NCI-H774 (cell line): ENCODE results near the gene DARS1.
A peak's percentile ranks its signal among the peaks of the same experiment; 100 is the strongest.
"Not testable (repeated sequence)": the region's sequence is repeated elsewhere in the genome, so short reads cannot be mapped to it uniquely, and the experiment has no call there.

Experiments
- DNase-seq: peaks from one replicate; lab custom pipeline; 2025; lab: John Stamatoyannopoulos, UW

Gene DARS1

GRCh38 chr2:135876770-135877169, 108.7 kb downstream of the DARS1 start:
- not testable (repeated sequence) for DNase-seq

GRCh38 chr2:135876066-135876711, 109.2 kb downstream of the DARS1 start, which contains the start of gene MCM6:
TSS of gene MCM6 (minus strand) at chr2:135876443. CDS start at chr2:135876365, 78 bp downstream.
- peak; percentile 98 for DNase-seq

GRCh38 chr2:135875491-135876065, 109.8 kb downstream of the DARS1 start:
- peak; percentile 9 for DNase-seq

- no peak for DNase-seq
Observed at GRCh38 chr2:135874777-135875365, 110.6 kb downstream of the DARS1 start.

- no peak for DNase-seq
Observed at GRCh38 chr2:135870571-135870970, 114.9 kb downstream of the DARS1 start.

- no peak for DNase-seq
Observed at GRCh38 chr2:135863233-135863632, 122.2 kb downstream of the DARS1 start.

- no peak for DNase-seq
Observed at GRCh38 chr2:135862718-135863117, 122.7 kb downstream of the DARS1 start.
